HepG2 (cell line): ENCODE measurements around the gene MYO19. TPM values are rescaled to one million over a fixed set of nuclear protein-coding genes. Genes with fewer than 3 reads are reported as not detected.

Experiments
- ADNP ChIP-seq: sonication (generic); formaldehyde crosslinking; IDR thresholded peaks from 2 replicates; pipeline ENCODE4 v1.4.0; 2020; ENCODE audit warnings: missing genetic modification reagents
- ATF7 ChIP-seq, 2 experiments: fragments of 450-650 bp in 1 of 2; sonication (generic) in 1 of 2; formaldehyde crosslinking in 1 of 2; IDR thresholded peaks; 2 replicates each; pipeline versions ENCODE4 v1.4.0 to v1.6.1; 2016 to 2020; ENCODE audit warnings: antibody characterized with exemption in 1 of 2, mild to moderate bottlenecking in 1 of 2, missing genetic modification reagents in 1 of 2
- CBFB ChIP-seq: sonication (generic); formaldehyde crosslinking; IDR thresholded peaks from 2 replicates; pipeline ENCODE4 v1.4.0; 2020; ENCODE audit warnings: missing genetic modification reagents
- CEBPZ ChIP-seq: IDR thresholded peaks from 2 replicates; pipeline ENCODE4 v1.6.1; 2012; ENCODE audit warnings: low read length, improper control_type of control experiment
- CREBL2 ChIP-seq: sonication (generic); formaldehyde crosslinking; IDR thresholded peaks from 2 replicates; pipeline ENCODE4 v1.8.1; 2023; ENCODE audit warnings: missing genetic modification reagents, mild to moderate bottlenecking, borderline replicate concordance
- HBP1 ChIP-seq: IDR thresholded peaks from 2 replicates; pipeline ENCODE4 v1.6.1; 2016; ENCODE audit warnings: low read depth, control low read depth
- HOXA7 ChIP-seq: sonication (generic); formaldehyde crosslinking; IDR thresholded peaks from 2 replicates; pipeline ENCODE4 v1.8.1; 2022; ENCODE audit warnings: mild to moderate bottlenecking, missing genetic modification reagents, moderate library complexity
- KMT2B ChIP-seq: IDR thresholded peaks from 2 replicates; pipeline ENCODE4 v1.6.1; 2016; ENCODE audit warnings: missing genetic modification reagents, missing compliant biosample characterization
- MBD4 ChIP-seq: IDR thresholded peaks from 2 replicates; pipeline ENCODE4 v1.6.1; 2012; ENCODE audit warnings: low read length, inconsistent platforms, borderline replicate concordance
- MEF2D ChIP-seq: sonication (generic); formaldehyde crosslinking; IDR thresholded peaks from 2 replicates; pipeline ENCODE4 v1.5.1; 2020; ENCODE audit warnings: mild to moderate bottlenecking, missing genetic modification reagents
- MEIS2 ChIP-seq: sonication (generic); formaldehyde crosslinking; IDR thresholded peaks from 2 replicates; pipeline ENCODE4 v1.9.0; 2021; ENCODE audit warnings: mild to moderate bottlenecking, missing genetic modification reagents
- MIER2 ChIP-seq: IDR thresholded peaks from 2 replicates; pipeline ENCODE4 v1.6.1; 2016; ENCODE audit warnings: missing biosample characterization, missing genetic modification reagents
- NFE2L2 ChIP-seq: fragments of 150-350 bp; IDR thresholded peaks from 2 replicates; pipeline ENCODE4 v1.6.1; 2014; ENCODE audit warnings: low read length
- RBM39 ChIP-seq: fragments of 200-400 bp; formaldehyde crosslinking; IDR thresholded peaks from one replicate; pipeline ENCODE4 v1.6.1; 2018; ENCODE audit warnings: antibody characterized with exemption, mild to moderate bottlenecking, low read depth, low read length; ENCODE audit not compliant: poor library complexity, severe bottlenecking
- SMAD3 ChIP-seq: sonication (generic); formaldehyde crosslinking; IDR thresholded peaks from 2 replicates; pipeline ENCODE4 v1.4.0; 2020; ENCODE audit warnings: missing genetic modification reagents
- SRF ChIP-seq: IDR thresholded peaks from 2 replicates; pipeline ENCODE4 v1.6.1; 2011; ENCODE audit warnings: mild to moderate bottlenecking, low read depth, low read length, moderate library complexity
- TRIM24 ChIP-seq: sonication (generic); formaldehyde crosslinking; IDR thresholded peaks from 2 replicates; pipeline ENCODE4 v1.8.0; 2022; ENCODE audit warnings: mild to moderate bottlenecking, missing genetic modification reagents
- USF2 ChIP-seq, 2 experiments: sonication (generic) in 1 of 2; formaldehyde crosslinking in 1 of 2; IDR thresholded peaks; 2 replicates each; pipeline versions ENCODE4 v1.5.1 to v1.6.1; 2011 to 2020; ENCODE audit warnings: borderline replicate concordance in 1 of 2, low read depth in 1 of 2, low read length in 1 of 2, mild to moderate bottlenecking in 1 of 2, missing genetic modification reagents in 1 of 2, moderate library complexity in 1 of 2
- ZNF329 ChIP-seq: sonication (generic); formaldehyde crosslinking; IDR thresholded peaks from 2 replicates; pipeline ENCODE4 v1.9.0; 2021; ENCODE audit warnings: low read depth, mild to moderate bottlenecking, missing genetic modification reagents
- ZNF34 ChIP-seq: sonication (generic); formaldehyde crosslinking; IDR thresholded peaks from 2 replicates; pipeline ENCODE4 v1.4.0; 2020; ENCODE audit warnings: mild to moderate bottlenecking, missing genetic modification reagents, borderline replicate concordance
- ZNF441 ChIP-seq: sonication (generic); formaldehyde crosslinking; IDR thresholded peaks from 2 replicates; pipeline ENCODE4 v1.7.0; 2021; ENCODE audit warnings: missing genetic modification reagents, borderline replicate concordance
- ZNF564 ChIP-seq: sonication (generic); formaldehyde crosslinking; IDR thresholded peaks from 2 replicates; pipeline ENCODE4 v1.8.1; 2023; ENCODE audit warnings: mild to moderate bottlenecking, missing genetic modification reagents
- ZNF713 ChIP-seq: sonication (generic); formaldehyde crosslinking; IDR thresholded peaks from 2 replicates; pipeline ENCODE4 v1.4.0; 2020; ENCODE audit warnings: mild to moderate bottlenecking, missing genetic modification reagents
- polyA plus RNA-seq, 8 experiments: library from polyadenylated mRNA; depleted of rRNA in 3 of 8; stranded (reverse) in 7 of 8; unstranded in 1 of 8; fragments of >200 nt; fragmentation: Illumina TruSeq in 4 of 8; extraction: Trizol in 4 of 8; gene quantifications; 2 replicates each; pipeline versions ENCODE4 v1.2.1 to v1.2.3, GENCODE V29; 2011 to 2016; ENCODE audit warnings: low read depth in 4 of 8, missing spikeins in 1 of 8, mixed read lengths in 1 of 8; ENCODE audit not compliant: insufficient read depth in 1 of 8
- total RNA-seq, 5 experiments: library from RNA; depleted of rRNA; stranded (reverse); fragments of >200 nt; fragmentation: Illumina TruSeq; extraction: Trizol; gene quantifications; 2 replicates each; pipeline ENCODE4 v1.2.3, GENCODE V29; 2016; ENCODE audit warnings: low read depth in 1 of 5

Gene MYO19
- total and polyA plus RNA-seq, 2 of the 13 experiments (the other 11 are each of a cell fraction or from before 2014, with no cell fraction given), result 75.7 to 82.3 TPM

GRCh38 chr17:36544307-36545076, 9.8 kb upstream of the MYO19 start, which contains the start of gene GGNBP2 (continued):
- TF ChIP-seq SRF (no peak), USF2 (IDR thresholded peaks at IDR 0.05; ENCODE audit: low read depth, low read length) (no peak), USF2 (CRISPR knock-in tag; IDR thresholded peaks at IDR 0.05; ENCODE audit: borderline replicate concordance) (no peak), ZNF329 (CRISPR knock-in tag) (no peak), ZNF713 (CRISPR knock-in tag) (0 out of 2 replicates have a peak, but pooled peaks have one; percentile 38), KMT2B (CRISPR knock-in tag) (peak; percentile 29; the same call in 1 of the 2 replicates), CREBL2 (CRISPR knock-in tag) (peak; percentile 31; the same call in 1 of the 2 replicates), ZNF34 (CRISPR knock-in tag) (no peak), TRIM24 (CRISPR knock-in tag) (no peak), MEIS2 (CRISPR knock-in tag) (no peak), CEBPZ (no peak), HOXA7 (CRISPR knock-in tag) (no peak), ZNF441 (CRISPR knock-in tag) (no peak), MBD4 (no peak), RBM39 (no peak), HBP1 (peak; percentile 21; the same call in 1 of the 2 replicates), MEF2D (CRISPR knock-in tag) (no peak), MIER2 (no peak), CBFB (CRISPR knock-in tag) (no peak), NFE2L2 (no peak), ATF7 (IDR thresholded peaks at IDR 0.05) (no peak), ATF7 (CRISPR knock-in tag; IDR thresholded peaks at IDR 0.05) (no peak), ZNF564 (CRISPR knock-in tag) (0 out of 2 replicates have a peak, but pooled peaks have one; percentile 25), ADNP (no peak), SMAD3 (no peak; the same call in 1 of the 2 replicates)
- TF ChIP-seq, all 625 proteins: peak for 214
